Thoracic aorta (tissue), 2 donors: ENCODE measurements around the gene CNPPD1. TPM values are rescaled to one million over a fixed set of nuclear protein-coding genes. Genes with fewer than 3 reads are reported as not detected.
A peak's percentile ranks its signal among the peaks of the same experiment; 100 is the strongest.

Experiments used
- ATAC-seq: fragments of 150-250 bp; one replicate; pipeline ENCODE4 v1.8.0; 2017; ENCODE audit warnings: low read depth; ENCODE audit not compliant: insufficient number of reproducible peaks, low FRiP score
- DNase-seq: peaks from one replicate; pipeline ENCODE4 v3.0.0-alpha.2; 2020; ENCODE audit warnings: low spot score
- H3K27ac ChIP-seq, 2 donors: fragments of 200-600 bp; sonication (generic); 1 replicate in 1 of 2; 2 replicates in 1 of 2; pipeline ENCODE4 v1.5.1; 2016; ENCODE audit warnings: mild to moderate bottlenecking in 2 of 2, moderate library complexity in 2 of 2
- H3K27me3 ChIP-seq: fragments of 200-600 bp; sonication (generic); replicated peaks from 2 replicates; pipeline ENCODE4 v1.6.0; 2016; ENCODE audit warnings: mild to moderate bottlenecking; ENCODE audit not compliant: insufficient read depth
- H3K36me3 ChIP-seq: fragments of 200-600 bp; sonication (generic); one replicate; pipeline ENCODE4 v1.5.1; 2016
- H3K4me1 ChIP-seq, 2 donors: fragments of 200-600 bp; sonication (generic); 1 replicate in 1 of 2; 2 replicates in 1 of 2; pipeline versions ENCODE4 v1.5.1 to v1.6.0; 2016; ENCODE audit warnings: low read depth in 2 of 2, mild to moderate bottlenecking in 1 of 2; ENCODE audit not compliant: control insufficient read depth in 1 of 2
- H3K4me3 ChIP-seq: fragments of 200-600 bp; sonication (generic); 2 replicates; pipeline ENCODE4 v1.5.1; 2016; ENCODE audit warnings: mild to moderate bottlenecking
- H3K9me3 ChIP-seq: fragments of 200-600 bp; sonication (generic); 2 replicates; pipeline ENCODE4 v1.5.1; 2016
- total RNA-seq, 2 donors: library from RNA; depleted of rRNA; stranded (reverse); fragments of >200 nt; gene quantifications; one replicate each; pipeline versions ENCODE4 v1.1.0 to v1.2.3, GENCODE V29; 2016
- TF ChIP-seq, protein P1 (sequence below): fragments of 200-600 bp; sonication (generic); IDR thresholded peaks from one replicate; pipeline ENCODE4 v1.5.1; 2019; ENCODE audit warnings: antibody characterized with exemption

CNPPD1 gene
- total RNA-seq, 2 donors from 2014 or later = 31.9 to 51.0 TPM

DNA sequence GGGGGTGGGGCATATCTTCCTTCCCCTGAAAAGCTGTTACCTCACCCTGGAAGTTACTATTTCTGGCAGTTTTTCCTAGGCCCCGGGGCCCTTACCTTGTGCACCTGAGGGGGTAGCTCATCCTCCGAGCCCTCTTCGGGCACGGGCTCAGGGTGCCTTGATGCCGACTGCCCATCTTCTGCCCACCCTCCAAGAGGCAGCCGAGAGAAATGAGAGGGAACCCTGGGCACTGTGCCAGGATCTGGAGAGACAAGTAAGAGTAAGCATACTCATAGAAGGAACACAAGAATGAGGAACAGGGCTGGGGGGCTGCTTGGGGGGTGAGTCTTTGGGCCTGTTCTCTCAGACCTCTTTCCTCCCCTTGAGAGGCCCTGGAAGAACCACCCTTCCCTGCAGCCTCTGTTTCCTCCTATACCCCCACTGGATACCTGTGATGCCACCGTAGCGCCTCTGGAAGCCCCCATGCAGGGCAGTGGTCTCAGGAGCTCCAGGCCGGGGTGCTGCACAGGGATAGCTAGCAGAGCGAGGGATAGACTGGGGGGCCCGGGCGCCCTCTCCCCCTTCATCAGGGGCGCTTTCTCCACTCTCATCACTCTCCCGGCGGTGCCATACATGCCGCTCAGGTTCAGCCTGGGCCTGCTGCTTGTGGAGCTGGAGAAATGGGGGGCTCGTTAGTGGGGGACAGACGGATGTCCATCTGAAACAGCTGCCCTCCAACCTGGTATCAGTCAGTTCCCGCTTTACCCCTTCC is 44.1 kb upstream of the CNPPD1 start:
- no peak for DNase-seq
- Histone ChIP-seq H3K27me3 (no peaks in the 10 kb centered on the region), H3K27ac (peak overlapping the region in 1 of 2 donors; percentile 5), H3K4me1 (peaks cover 17 to 39% of the 10 kb centered on the region in 2 donors), H3K36me3 (peaks cover 63% of the 10 kb centered on the region), H3K4me3 (no peak overlapping the region), H3K9me3 (no peaks in the 10 kb centered on the region)
- TF ChIP-seq, protein P1, sequence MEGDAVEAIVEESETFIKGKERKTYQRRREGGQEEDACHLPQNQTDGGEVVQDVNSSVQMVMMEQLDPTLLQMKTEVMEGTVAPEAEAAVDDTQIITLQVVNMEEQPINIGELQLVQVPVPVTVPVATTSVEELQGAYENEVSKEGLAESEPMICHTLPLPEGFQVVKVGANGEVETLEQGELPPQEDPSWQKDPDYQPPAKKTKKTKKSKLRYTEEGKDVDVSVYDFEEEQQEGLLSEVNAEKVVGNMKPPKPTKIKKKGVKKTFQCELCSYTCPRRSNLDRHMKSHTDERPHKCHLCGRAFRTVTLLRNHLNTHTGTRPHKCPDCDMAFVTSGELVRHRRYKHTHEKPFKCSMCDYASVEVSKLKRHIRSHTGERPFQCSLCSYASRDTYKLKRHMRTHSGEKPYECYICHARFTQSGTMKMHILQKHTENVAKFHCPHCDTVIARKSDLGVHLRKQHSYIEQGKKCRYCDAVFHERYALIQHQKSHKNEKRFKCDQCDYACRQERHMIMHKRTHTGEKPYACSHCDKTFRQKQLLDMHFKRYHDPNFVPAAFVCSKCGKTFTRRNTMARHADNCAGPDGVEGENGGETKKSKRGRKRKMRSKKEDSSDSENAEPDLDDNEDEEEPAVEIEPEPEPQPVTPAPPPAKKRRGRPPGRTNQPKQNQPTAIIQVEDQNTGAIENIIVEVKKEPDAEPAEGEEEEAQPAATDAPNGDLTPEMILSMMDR = no peak
- ATAC-seq = no peak

DNA sequence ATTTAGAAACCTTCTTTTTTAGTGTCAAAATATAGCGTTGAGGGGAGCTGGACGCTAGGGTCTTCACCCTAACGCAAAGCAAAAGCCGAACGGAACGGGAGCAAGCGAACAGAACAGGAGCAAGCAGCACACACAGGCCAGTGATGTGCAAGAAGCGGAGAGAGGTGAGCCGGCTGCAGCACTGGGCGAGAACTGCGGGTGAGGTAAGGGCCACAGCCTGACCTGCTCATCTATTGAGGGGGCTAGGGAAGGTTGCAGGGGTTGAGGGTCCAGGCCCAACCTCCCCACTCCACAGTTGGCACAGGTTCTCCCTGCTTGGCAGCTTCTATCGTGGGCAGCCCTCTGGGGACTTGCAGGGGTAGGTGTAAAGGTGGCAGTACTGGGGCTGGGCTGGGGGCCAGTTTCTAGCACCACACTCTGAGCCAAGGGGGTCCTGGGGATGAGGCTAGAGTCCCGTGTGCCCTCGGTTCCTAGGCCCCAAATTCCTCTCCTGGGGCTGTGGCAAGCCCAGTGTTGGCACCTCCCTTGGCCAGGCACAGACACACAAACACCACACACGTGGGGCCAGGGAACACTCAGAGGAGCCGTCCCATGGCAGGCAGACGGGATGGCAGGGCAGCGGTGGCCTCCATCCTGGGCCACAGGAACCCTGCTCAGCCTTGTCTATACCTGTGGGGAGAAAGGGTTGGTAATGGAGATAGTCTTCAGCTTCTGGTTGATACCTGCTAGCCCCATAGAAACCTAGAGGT is 43.2 kb upstream of the CNPPD1 start:
- ATAC-seq = no peak
- Histone ChIP-seq H3K27me3 (no peaks in the 10 kb centered on the region), H3K36me3 (peaks cover 54% of the 10 kb centered on the region), H3K4me1 (peaks cover 17 to 39% of the 10 kb centered on the region in 2 donors), H3K27ac (peak overlapping the region; percentile 89 to 93), H3K9me3 (no peaks in the 10 kb centered on the region), H3K4me3 (peak overlapping the region; percentile 74)
- TF ChIP-seq, protein P1 = no peak
- no peak for DNase-seq

DNA sequence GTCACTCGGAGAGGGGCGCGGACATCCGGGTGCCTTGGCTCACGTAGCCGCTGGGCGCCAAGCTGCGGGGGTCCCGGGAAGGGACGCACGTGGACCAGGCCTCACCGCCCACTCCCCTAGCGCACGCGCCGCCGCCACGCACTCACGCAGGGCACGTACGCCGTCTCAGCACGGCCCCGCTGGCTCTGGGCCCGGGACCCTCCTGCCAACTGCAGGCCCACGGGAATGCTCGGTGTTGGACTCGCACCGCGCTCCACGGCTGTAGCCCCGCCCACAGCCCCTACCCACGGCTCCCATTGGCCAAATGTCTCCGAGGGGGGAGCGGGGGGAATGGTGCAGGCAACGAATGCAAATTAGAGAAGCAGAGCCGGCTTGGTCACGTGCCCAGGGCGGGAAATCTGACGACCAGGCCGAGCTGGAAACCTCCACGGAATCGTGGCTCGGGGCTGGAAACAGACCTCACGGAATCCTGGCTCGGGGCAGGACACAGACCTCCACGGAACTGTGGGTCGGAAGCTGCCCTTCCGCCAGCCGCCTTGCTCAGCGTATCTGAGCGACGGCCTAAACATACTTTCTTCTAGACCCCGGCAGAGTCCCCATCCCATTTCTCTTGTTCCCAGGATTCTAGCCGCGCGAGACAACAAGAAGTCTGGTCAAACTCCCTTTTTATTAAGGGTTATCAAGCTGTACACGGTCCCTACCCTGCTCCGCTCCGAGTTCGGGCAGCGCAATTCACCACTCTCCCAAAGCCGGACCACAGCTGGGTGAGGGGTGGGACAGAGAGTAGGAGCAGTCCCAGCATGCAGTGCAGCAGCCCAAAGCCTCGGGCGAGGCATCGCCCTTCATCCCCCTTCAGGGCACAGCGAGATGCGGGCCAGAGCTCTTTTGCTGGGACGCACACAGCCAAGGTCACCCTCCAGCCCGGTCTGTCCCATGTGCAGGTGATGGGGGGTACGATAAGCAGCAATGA is 42.3 kb upstream of the CNPPD1 start, which contains the start of gene ABCB6:
TSS of gene ABCB6 (minus strand) at position 227 of the 970 bp plus-strand sequence. CDS start 285 bp downstream, outside the sequence.
- TF ChIP-seq, protein P1 = no peak
- peaks cover 54% of the 10 kb centered on the region for H3K36me3 ChIP-seq
- H3K4me3 ChIP-seq = peak within 1 kb of the TSS; percentile 74
- no peaks in the 10 kb centered on the region for H3K27me3 ChIP-seq
- H3K4me1 ChIP-seq = peaks cover 17 to 39% of the 10 kb centered on the region in 2 donors
- ATAC-seq (peak; percentile 73), DNase-seq (peak; percentile 96)
- no peaks in the 10 kb centered on the region for H3K9me3 ChIP-seq
- H3K27ac ChIP-seq = peak within 1 kb of the TSS; percentile 89 to 93

DNA sequence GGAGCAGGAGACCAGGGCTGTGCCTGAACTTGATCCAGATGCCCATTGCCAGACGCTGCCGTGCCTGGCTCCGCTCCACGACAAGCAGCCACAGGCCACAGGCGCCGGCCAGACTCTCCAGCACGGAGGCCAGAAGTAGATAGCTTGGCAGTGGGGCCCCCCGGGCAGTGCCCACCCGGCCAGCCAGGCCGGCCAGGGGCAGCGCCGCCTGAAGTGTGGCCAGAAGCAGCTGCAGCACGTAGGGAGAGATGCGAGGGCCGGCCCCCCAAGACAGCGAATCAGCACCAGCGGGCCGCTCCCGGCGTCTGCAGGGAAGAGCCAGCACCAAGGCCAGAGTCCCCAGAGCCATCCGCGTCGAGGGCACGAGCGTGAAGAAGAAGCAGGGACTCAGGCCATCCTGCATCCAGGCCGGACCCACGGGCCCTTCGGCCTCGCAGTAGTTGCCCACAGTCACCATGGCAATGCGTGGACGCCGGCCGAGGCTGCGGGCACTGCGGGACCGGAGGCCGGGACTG is 41.5 kb upstream of the CNPPD1 start:
- no peaks in the 10 kb centered on the region for H3K27me3 ChIP-seq
- ATAC-seq (peak; percentile 32), DNase-seq (no peak)
- no peaks in the 10 kb centered on the region for H3K9me3 ChIP-seq
- TF ChIP-seq, protein P1 = no peak
- peak overlapping the region; percentile 74 for H3K4me3 ChIP-seq
- peak overlapping the region; percentile 89 to 93 for H3K27ac ChIP-seq
- H3K36me3 ChIP-seq = peaks cover 52% of the 10 kb centered on the region
- H3K4me1 ChIP-seq = peaks cover 17 to 39% of the 10 kb centered on the region in 2 donors
